GM23248 (cell line): ENCODE measurements around the gene PRPF18. TPM values are rescaled to one million over a fixed set of nuclear protein-coding genes. Genes with fewer than 3 reads are reported as not detected.

ENCODE experiments used
- DNase-seq: peaks from one replicate; pipeline ENCODE4 v3.0.0-alpha.2; 2015
- H2AFZ ChIP-seq: fragments of 200-600 bp; sonication (generic); 2 replicates; pipeline ENCODE4 v1.6.1; 2016; ENCODE audit warnings: antibody characterized with exemption
- H3F3A ChIP-seq: fragments of 200-600 bp; sonication (generic); 2 replicates; pipeline ENCODE4 v1.6.1; 2016; ENCODE audit warnings: mild to moderate bottlenecking, antibody characterized with exemption, mixed run types; ENCODE audit not compliant: insufficient read depth
- H3K27ac ChIP-seq: fragments of 200-600 bp; sonication (generic); 2 replicates; pipeline ENCODE4 v1.5.1; 2016; ENCODE audit warnings: mild to moderate bottlenecking
- H3K27me3 ChIP-seq: fragments of 200-600 bp; sonication (generic); replicated peaks from 2 replicates; pipeline ENCODE4 v1.6.1; 2016; ENCODE audit warnings: mild to moderate bottlenecking; ENCODE audit not compliant: insufficient read depth
- H3K36me3 ChIP-seq: fragments of 200-600 bp; sonication (generic); 2 replicates; pipeline ENCODE4 v1.6.1; 2016; ENCODE audit warnings: low read depth, mild to moderate bottlenecking
- H3K4me1 ChIP-seq: fragments of 200-600 bp; sonication (generic); 2 replicates; pipeline ENCODE4 v1.6.1; 2016; ENCODE audit warnings: mild to moderate bottlenecking; ENCODE audit not compliant: insufficient read depth
- H3K4me2 ChIP-seq: fragments of 200-600 bp; sonication (generic); one replicate; pipeline ENCODE4 v1.6.1; 2016; ENCODE audit warnings: mild to moderate bottlenecking; ENCODE audit not compliant: unreplicated experiment
- H3K4me3 ChIP-seq: fragments of 200-600 bp; sonication (generic); 2 replicates; pipeline ENCODE4 v1.5.1; 2016; ENCODE audit warnings: mild to moderate bottlenecking
- H3K79me2 ChIP-seq: fragments of 200-600 bp; sonication (generic); 2 replicates; pipeline ENCODE4 v1.6.1; 2016; ENCODE audit warnings: mild to moderate bottlenecking; ENCODE audit not compliant: insufficient read depth
- H3K9ac ChIP-seq: fragments of 200-600 bp; sonication (generic); 2 replicates; pipeline ENCODE4 v1.6.1; 2016; ENCODE audit warnings: mild to moderate bottlenecking
- H3K9me2 ChIP-seq: fragments of 200-600 bp; sonication (generic); 2 replicates; pipeline ENCODE4 v1.6.1; 2016; ENCODE audit warnings: mixed run types, mild to moderate bottlenecking, moderate library complexity; ENCODE audit not compliant: insufficient read depth
- H3K9me3 ChIP-seq: fragments of 200-600 bp; sonication (generic); one replicate; pipeline ENCODE4 v1.6.1; 2017; ENCODE audit warnings: low read depth
- H4K20me1 ChIP-seq: fragments of 200-600 bp; sonication (generic); 2 replicates; pipeline ENCODE4 v1.6.0; 2016; ENCODE audit not compliant: insufficient read depth
- EZH2 ChIP-seq: fragments of 200-600 bp; sonication (generic); IDR thresholded peaks from 2 replicates; pipeline ENCODE4 v1.6.1; 2018; ENCODE audit warnings: antibody characterized with exemption, mild to moderate bottlenecking; ENCODE audit not compliant: insufficient read depth, poor library complexity, severe bottlenecking
- EZH2phosphoT487 ChIP-seq: fragments of 200-600 bp; sonication (generic); IDR thresholded peaks from 2 replicates; pipeline ENCODE4 v1.6.1; 2018; ENCODE audit warnings: antibody characterized with exemption, moderate library complexity, mild to moderate bottlenecking, low read depth; ENCODE audit not compliant: insufficient read depth
- WGBS, 2 experiments: methylation state at CpG; one replicate each; pipeline ENCODE4 v1.1.6; 2015 to 2017; ENCODE audit warnings: low lambda C conversion rate in 2 of 2, low coverage in 1 of 2; ENCODE audit errors: missing lambda C conversion rate in 2 of 2; 5-methylcytosine and 5-hydroxymethylcytosine counted together
- in situ Hi-C: fragments of 300-500 bp; cut with MboI; formaldehyde crosslinking; loops from 2 replicates; pipeline ENCODE4 v1.15.0; 2020
- polyA plus RNA-seq: library from polyadenylated mRNA; unstranded; fragments of >200 nt; fragmentation: Nextera tagmentation; extraction: Ambion mirVana; gene quantifications from 2 replicates; pipeline ENCODE4 v1.2.1, GENCODE V29; 2016
- total RNA-seq: library from RNA; depleted of rRNA; stranded (reverse); fragments of >200 nt; shearing (Covaris generic); gene quantifications from 2 replicates; pipeline ENCODE4 v1.2.3, GENCODE V29; 2014

The PRPF18 gene
- total and polyA plus RNA-seq, 2 experiments from 2014 or later: 21.8 to 30.2 TPM

GRCh38 chr10:13631594-13631993 is 44.8 kb downstream of the PRPF18 start:
- Histone ChIP-seq H3K27me3 (no peaks in the 10 kb centered on the region), H3K9me3 (no peaks in the 10 kb centered on the region), H3K4me3 (no peak overlapping the region), H3K36me3 (0 out of 2 replicates have a peak, but pooled peaks cover 6% of the 10 kb centered on the region), H3F3A (0 out of 2 replicates have a peak, but pooled peaks cover 1% of the 10 kb centered on the region), H3K9me2 (no peaks in the 10 kb centered on the region), H4K20me1 (no peaks in the 10 kb centered on the region), H3K4me2 (no peak overlapping the region), H3K9ac (no peak overlapping the region), H3K4me1 (no peaks in the 10 kb centered on the region), H2AFZ (no peak overlapping the region), H3K27ac (no peak overlapping the region), H3K79me2 (no peaks in the 10 kb centered on the region)
- TF ChIP-seq EZH2 (no peak), EZH2phosphoT487 (no peak)
- no peak for DNase-seq
- in situ Hi-C loops: no loop called here
- WGBS, 2 experiments: 90 to 93% methylated on average over 6 of the region's 6 CpGs

- Histone ChIP-seq H3K27ac (no peak overlapping the region), H3K4me2 (no peak overlapping the region)
Observed at GRCh38 chr10:13632440-13632839, 45.7 kb downstream of the PRPF18 start.

GRCh38 chr10:13632884-13633440 is 46.2 kb downstream of the PRPF18 start:
- Histone ChIP-seq H3K4me2 (no peak overlapping the region), H2AFZ (no peak overlapping the region), H3K9ac (no peak overlapping the region), H3K79me2 (no peaks in the 10 kb centered on the region), H3K4me3 (no peak overlapping the region), H4K20me1 (no peaks in the 10 kb centered on the region), H3K4me1 (peaks cover 7% of the 10 kb centered on the region), H3K9me3 (no peaks in the 10 kb centered on the region), H3K27me3 (no peaks in the 10 kb centered on the region), H3F3A (peaks cover 15% of the 10 kb centered on the region; the same call in 1 of the 2 replicates), H3K27ac (no peak overlapping the region), H3K36me3 (0 out of 2 replicates have a peak, but pooled peaks cover 6% of the 10 kb centered on the region), H3K9me2 (no peaks in the 10 kb centered on the region)
- TF ChIP-seq EZH2 (no peak), EZH2phosphoT487 (no peak)
- WGBS, 2 experiments: 90 to 92% methylated on average over 5 of the region's 5 CpGs
- in situ Hi-C loops: no loop called here
- DNase-seq: no peak

More at GRCh38 chr10:13632440-13632839, 45.7 kb downstream of the PRPF18 start:
- Histone ChIP-seq H3K9me3 (no peaks in the 10 kb centered on the region), H3K4me3 (no peak overlapping the region), H3K4me1 (peaks cover 3% of the 10 kb centered on the region), H3K79me2 (no peaks in the 10 kb centered on the region), H3F3A (peaks cover 10% of the 10 kb centered on the region; the same call in 1 of the 2 replicates), H3K9me2 (no peaks in the 10 kb centered on the region), H2AFZ (no peak overlapping the region), H3K9ac (no peak overlapping the region), H3K36me3 (0 out of 2 replicates have a peak, but pooled peaks cover 6% of the 10 kb centered on the region), H3K27me3 (no peaks in the 10 kb centered on the region), H4K20me1 (no peaks in the 10 kb centered on the region)
- WGBS, 2 experiments: 97 to 98% methylated on average over 3 of the region's 3 CpGs
- no peak for TF ChIP-seq EZH2
- TF ChIP-seq EZH2phosphoT487: no peak
- in situ Hi-C loops: no loop called here
- DNase-seq: no peak

GRCh38 chr10:13633689-13634088 is 46.9 kb downstream of the PRPF18 start:
- WGBS, 2 experiments: 94 to 96% methylated on average over 7 of the region's 7 CpGs
- Histone ChIP-seq H3K9me2 (no peaks in the 10 kb centered on the region), H3K36me3 (0 out of 2 replicates have a peak, but pooled peaks cover 6% of the 10 kb centered on the region), H3K4me2 (no peak overlapping the region), H4K20me1 (no peaks in the 10 kb centered on the region), H3K79me2 (no peaks in the 10 kb centered on the region), H3K27me3 (no peaks in the 10 kb centered on the region), H2AFZ (no peak overlapping the region), H3K4me3 (no peak overlapping the region), H3K9ac (no peak overlapping the region), H3K9me3 (no peaks in the 10 kb centered on the region), H3K27ac (no peak overlapping the region), H3K4me1 (peaks cover 7% of the 10 kb centered on the region), H3F3A (peaks cover 15% of the 10 kb centered on the region; the same call in 1 of the 2 replicates)
- no peak for DNase-seq
- in situ Hi-C loops: no loop called here
- TF ChIP-seq EZH2 (no peak), EZH2phosphoT487 (no peak)
